GM21515 (cell line): ENCODE results near the gene MPV17.
"Not testable (repeated sequence)": the region's sequence is repeated elsewhere in the genome, so short reads cannot be mapped to it uniquely, and the experiment has no call there.

Experiments
- ATAC-seq: cut with Tn5 transposase; IDR thresholded peaks from one replicate; pipeline ENCODE4 v1.9.1; 2021; ENCODE audit not compliant: unreplicated experiment

MPV17 gene

DNA sequence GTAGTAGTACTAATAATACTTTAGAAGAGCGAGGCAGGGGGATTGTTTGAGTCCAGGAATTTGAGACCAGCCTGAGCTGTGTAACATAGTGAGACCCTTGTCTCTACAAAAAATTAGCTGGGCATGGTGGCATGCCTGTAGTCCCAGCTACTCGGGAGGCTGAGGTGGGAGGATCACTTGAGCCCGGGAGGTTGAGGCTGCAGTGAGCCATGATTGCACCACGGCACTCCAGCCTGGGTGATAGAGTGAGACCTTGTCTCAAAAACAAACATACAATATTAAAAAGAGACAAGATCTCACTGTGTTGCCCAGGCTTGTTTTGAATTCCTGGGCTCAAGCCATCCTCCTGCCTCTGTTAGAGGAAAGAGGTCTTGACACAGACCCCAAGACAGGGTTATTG, 22.3 kb downstream of the MPV17 start:
- ATAC-seq, result not testable (repeated sequence)

- ATAC-seq, result no peak
These were observed 24.4 kb downstream of the MPV17 start for GRCh38 chr2:27298391-27299080.

DNA sequence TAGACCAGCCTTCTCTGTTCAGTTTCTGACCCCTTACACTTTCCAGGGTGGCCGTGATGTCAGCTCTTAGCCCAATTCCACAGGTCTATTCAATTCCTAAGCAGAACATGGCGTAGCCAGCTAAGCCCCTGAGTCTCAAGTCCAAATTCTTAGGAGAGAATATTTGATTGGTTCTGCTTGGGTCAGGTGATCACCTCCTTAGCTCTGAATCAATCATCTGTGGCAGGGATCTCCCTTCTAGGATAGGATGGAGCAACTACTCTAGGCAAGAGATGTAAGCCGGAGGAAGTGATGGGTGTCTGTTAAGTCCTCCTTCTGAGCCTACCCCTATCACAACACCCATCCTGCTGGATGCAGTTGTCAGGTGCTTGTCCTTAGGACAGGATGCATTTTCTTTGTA, 25.7 kb downstream of the MPV17 start:
- no peak for ATAC-seq

GRCh38 chr2:27296481-27296880, 26.4 kb downstream of the MPV17 start:
- ATAC-seq, result no peak

GRCh38 chr2:27294928-27295327, 28.0 kb downstream of the MPV17 start:
- ATAC-seq, result no peak

GRCh38 chr2:27291865-27292264, 31.0 kb downstream of the MPV17 start:
- no peak for ATAC-seq

- ATAC-seq, result no peak
These were observed 32.3 kb downstream of the MPV17 start for GRCh38 chr2:27290549-27290948.

DNA sequence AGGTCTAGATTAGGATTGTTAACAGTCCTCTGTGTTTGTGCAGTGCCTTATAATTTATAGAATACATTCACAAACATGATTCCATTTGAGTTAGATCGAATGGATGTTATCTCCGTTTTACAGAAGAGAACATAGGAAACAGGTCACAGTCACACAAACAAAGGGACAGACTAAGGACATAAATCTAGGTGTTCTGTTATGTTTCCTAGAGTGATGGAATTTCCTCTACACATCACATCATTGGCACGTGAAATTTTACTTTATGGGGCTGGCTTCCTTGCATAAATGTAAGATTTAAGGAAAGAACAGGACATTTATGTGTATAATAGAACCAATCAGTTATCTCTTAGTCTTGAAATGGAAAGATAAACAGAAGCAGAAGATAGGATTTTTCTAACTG, 34.3 kb downstream of the MPV17 start:
- ATAC-seq, result no peak

DNA sequence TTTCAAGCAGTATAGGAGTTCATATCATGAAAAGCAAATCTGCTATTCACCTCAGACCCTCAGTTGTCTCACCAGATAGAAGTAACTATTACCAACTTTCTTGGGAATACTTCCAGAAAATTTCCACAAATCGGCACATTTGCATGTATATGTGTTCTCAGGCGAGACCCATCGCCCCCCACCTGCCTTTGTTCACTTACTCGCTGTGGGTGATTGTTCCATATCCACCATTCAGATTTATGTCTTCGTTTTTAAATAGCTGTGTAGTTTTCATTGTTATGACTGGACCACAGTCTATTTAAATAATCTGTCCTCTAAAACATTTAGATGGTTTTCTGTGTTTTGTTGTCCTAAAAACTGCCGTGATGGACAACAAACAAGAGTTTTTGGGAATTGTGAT, 37.4 kb downstream of the MPV17 start:
- no peak for ATAC-seq

DNA sequence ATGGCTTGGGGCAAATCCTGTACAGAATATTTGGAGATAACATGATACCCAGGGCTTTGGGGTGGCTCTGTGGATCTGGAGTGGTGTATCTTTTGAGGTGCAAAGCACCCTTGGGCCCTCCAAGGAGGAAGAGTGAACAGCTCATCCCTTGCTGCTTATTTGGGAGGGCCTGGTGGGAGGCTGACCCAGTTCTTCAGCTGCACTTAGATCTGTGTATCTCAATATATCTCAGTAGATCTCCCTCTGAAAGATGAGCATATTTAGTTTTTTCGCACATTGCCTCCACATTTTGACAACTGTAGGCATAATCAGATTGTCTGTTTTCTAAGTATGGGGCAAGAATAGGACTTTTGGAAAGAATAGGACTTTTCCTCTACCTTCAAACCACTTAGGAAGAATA, 37.9 kb downstream of the MPV17 start:
- ATAC-seq, result no peak

DNA sequence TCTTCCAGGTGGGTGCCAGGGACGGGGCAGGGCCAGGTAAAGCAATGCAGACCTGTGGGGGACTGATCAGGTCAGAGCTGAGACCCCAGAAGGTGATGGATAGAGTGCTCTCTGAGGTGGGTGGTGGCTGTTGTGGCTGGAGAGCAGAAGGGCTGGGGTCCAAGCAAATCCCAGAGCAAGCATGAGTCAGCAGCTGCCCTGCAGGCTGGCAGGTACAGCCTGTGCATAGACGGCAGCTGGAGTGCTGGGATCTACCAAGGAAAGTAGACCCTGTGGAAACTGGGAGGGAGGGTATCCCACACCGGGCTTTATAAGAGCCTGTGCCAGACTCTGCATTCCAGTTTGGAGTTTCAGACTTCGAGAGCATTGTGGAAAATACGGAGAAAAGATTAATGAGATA, 40.0 kb downstream of the MPV17 start:
- ATAC-seq, result no peak

DNA sequence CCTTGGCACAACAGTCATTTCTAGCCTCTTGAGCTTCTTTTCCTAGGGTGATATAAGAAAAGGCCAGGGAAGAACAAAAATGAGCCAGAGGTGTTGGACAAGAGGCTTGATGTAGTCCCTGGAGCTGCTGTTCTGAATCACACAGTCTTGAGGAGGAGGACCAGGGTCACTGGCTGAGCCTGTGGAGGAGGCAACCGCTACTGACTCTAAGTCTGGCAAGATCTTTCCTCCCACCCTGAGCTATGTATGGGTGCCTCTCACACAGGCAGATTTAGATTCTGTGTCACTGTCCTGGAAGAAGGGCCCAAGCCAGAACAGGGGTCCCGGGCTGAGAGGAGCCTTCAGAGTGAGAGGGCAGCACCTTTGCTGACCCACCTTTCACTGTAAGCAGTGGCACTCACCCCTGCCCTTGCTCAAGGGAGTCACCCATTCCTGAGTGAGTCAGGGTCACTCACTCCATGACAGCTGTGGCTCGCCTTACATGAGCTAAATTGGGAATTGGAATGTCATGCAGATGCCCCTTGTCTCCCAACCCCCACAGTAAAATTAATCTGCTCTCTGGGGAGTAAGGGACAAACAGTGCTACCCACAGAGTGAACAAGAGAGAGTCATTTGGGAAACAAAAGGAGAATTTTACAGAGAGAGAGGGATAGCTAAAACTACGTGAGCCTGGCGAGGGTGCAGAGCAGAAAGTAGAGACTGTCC, 40.9 kb downstream of the MPV17 start, which contains the start of gene TRIM54:
Gene TRIM54, plus strand, starts transcription at position 575 of the 705 bp plus-strand sequence. CDS start 303 bp downstream, outside the sequence.
- no peak for ATAC-seq

GRCh38 chr2:27281442-27281841, 41.5 kb downstream of the MPV17 start:
- no peak for ATAC-seq

DNA sequence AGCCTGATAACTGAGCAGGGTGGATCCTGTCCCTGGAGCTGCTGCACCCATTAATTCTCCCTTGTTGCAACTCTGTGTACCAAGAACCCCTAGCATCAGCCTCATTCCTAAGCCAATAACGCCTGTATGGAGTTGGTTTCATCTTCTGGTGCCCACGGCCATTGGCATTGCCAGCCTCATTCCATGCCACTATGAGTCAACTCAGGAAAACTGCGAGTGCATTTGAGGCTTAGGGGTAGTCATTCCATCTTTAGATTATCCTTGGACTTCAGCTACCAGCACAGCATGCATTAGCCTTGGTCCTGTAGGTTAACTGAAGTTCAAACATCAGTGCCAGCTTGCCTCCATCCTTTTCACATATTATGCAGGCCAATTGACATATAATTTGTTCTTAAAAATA, 42.1 kb downstream of the MPV17 start:
- no peak for ATAC-seq

GRCh38 chr2:27278010-27278409, 44.9 kb downstream of the MPV17 start:
- ATAC-seq, result no peak

- ATAC-seq, result no peak
These were observed 47.4 kb downstream of the MPV17 start, which contains the start of gene DNAJC5G for GRCh38 chr2:27275211-27276150. Gene DNAJC5G, plus strand, starts transcription at chr2:27275433. Its CDS starts 1,296 bp downstream, at chr2:27276729.

DNA sequence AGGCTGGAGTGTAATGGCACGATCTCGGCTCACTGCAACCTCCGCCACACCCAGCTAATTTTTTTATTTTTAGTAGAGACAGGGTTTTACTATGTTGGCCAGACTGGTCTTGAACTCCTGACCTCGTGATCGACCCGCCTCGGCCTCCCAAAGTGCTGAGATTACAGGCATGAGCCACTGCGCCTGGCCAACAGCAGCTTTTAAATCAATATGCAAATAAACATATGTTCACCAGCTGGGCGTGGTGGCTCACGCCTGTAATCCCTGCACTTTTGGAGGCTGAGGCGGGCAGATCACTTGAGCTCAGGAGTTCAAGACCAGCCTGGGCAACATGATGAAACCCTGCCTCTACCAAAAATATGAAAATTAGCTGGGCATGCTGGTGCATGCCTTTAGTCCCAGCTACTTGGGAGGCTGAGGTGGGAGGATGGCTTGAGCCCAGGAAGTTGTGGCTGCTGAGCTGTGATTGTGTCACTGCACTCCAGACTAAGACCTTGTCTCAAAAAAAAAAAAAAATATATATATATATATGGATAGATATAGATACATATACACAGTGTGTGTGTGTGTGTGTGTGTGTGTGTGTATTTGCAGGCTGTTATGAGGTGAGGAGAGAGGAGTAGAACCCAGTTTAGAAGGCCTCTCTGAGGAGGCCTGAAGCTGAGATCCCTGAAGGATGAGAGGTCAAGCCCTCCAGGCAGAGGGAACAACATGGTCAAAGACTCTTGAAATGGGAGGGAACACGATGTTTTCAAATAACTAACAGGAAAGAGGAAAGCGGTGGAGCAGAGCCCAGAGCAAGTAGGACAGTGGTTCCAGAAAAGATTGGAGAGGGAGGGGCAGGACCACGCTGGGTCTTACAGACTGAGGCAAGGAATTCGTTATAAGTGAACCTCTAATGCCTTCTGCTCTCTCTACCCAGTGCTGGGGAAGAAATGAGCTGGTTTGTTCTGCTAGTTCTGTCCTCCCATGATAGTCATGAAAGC, 50.1 kb downstream of the MPV17 start:
- not testable (repeated sequence) for ATAC-seq

GRCh38 chr2:27271631-27272340, 51.1 kb downstream of the MPV17 start:
- no peak for ATAC-seq

DNA sequence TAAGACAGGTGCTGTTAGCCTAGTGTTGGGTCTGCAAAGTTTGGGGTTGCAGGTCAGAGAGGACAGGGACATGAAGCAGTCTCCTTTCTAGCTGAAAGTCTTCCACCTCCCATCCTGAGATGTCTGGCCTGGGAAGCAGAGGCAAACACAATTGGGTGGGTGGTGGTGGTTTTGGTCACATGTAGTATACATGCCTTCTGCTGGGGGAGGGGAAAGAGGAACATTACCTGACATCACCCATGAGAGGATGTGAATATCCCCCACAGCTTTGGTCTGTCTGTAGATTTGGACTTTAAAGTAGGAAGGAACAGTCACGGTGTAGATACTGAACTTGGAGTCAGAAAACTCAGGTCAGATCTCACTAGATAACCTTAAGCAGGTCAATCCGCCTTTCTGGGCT, 52.2 kb downstream of the MPV17 start:
- ATAC-seq, result no peak

GRCh38 chr2:27270131-27270530, 52.8 kb downstream of the MPV17 start:
- ATAC-seq, result no peak
